ENCODE data around the gene FHL2.
"Not testable (repeated sequence)": the region's sequence is repeated elsewhere in the genome, so short reads cannot be mapped to it uniquely, and the experiment has no call there.

The FHL2 gene

GRCh38 chr2:105336786-105337121 is 62.1 kb downstream of the FHL2 start:
- no peak for DNase-seq

GRCh38 chr2:105335469-105335868 is 63.4 kb downstream of the FHL2 start:
- no peak for DNase-seq

DNA sequence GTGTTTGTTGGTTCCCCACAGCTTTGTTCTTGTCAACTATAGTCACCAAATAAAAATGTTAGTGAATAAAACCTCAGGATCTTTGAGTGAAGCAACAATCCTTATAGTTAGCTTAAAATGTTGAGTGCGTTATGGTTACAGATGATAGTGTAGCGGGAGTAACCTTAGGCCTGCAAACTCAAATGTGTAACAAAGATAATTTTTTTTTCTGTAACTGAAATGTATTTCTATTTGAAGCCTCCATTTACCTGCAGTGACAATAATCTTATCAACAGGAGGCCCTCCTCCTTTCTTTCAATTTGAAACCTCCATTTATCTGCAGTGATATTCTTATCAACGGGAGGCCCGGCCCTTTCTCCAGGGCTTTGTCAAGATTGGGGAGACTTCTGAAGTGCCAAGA is 64.6 kb downstream of the FHL2 start:
- DNase-seq: no peak

- DNase-seq: no peak
Measured at GRCh38 chr2:105330681-105331375, 68.0 kb downstream of the FHL2 start.

GRCh38 chr2:105329561-105330495 is 69.0 kb downstream of the FHL2 start, which contains the start of gene TGFBRAP1:
Gene TGFBRAP1, minus strand, starts transcription at chr2:105329735. Its CDS starts 21,434 bp downstream, at chr2:105308301.
- DNase-seq: peak; percentile 20

DNA sequence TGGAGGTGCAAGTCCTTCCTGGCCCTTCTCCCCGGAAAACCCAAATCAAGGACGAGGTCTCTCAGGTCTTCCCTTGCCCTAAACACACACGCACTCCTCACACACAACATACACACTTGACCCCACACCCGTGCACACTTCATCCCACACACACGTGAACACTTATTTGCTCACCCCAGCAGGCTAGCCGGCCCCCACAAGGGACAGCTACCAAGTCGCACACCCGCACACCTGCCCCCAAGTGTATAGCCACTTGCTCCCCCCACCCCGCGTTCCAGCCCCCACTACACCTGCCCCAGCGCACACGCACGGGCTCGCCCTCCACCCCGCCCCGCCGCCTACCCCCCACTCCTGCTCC is 69.7 kb downstream of the FHL2 start:
- DNase-seq: no peak

GRCh38 chr2:105328281-105329196 is 70.3 kb downstream of the FHL2 start:
- DNase-seq: no peak

GRCh38 chr2:105327690-105328089 is 71.2 kb downstream of the FHL2 start:
- no peak for DNase-seq

DNA sequence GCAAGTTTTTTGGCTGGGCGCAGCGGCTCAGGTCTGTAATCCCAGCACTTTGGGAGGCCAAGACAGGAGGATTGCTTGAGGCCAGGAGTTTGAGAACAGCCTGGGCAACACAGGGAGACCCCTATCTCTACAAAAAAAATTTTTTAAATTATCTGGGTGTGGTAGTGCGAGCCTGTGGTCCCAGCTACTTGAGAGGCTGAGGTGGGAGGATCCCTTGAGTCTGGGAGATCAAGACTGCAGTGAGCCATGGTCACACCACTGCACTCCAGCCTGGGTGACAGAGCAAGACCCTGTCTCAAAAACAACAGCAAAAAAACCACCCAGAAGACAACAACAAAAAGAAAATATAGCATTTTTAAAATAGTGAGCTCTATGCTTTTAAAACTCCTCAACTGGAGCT is 71.6 kb downstream of the FHL2 start:
- DNase-seq: not testable (repeated sequence)

DNA sequence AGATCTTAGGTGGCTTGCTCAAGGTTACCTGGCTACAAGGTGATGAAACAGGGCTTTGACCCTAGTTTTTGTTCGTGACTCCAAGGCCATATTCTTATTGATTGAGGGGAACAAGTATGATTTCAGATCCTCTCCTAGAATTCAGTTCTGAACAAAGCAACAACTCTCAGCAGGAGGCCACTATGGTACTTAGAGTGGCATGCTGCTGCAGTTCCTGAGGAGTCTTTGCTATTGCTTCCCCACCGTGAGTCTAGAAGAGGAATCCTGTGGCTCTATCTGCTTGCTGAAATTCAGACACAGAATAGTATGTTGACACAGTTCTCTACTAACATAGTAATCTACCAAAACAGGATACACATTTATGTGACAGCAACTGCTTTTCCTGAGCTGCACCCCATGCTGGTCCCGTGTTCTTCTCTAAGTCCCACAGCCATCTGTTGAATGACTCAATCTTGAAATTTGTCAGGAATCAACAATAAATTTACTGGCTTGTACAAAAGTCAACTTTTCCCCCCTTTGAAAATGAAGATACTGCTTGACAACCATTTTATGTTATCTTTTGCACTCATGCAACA is 73.4 kb downstream of the FHL2 start:
- no peak for DNase-seq

DNA sequence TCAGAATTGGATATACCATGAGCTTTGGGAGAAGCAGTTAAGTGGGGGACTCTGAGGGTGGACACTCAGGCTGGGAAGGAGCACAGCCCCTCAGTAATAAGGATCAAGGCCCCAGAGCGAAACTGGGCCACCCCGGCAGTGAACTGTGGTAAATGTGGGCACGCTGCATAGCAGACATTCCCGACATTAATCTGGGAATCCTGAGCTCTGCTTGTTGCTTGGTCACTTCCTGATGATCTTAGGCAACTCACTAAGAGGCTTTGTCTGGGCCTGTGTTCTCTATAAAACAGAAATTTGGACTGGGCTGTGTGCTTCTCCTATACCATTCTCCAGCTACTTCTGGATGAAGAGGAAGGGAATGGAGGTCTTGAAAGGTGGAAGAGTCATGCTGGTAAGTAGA is 74.1 kb downstream of the FHL2 start:
- DNase-seq: no peak

GRCh38 chr2:105324101-105324500 is 74.8 kb downstream of the FHL2 start:
- no peak for DNase-seq

- DNase-seq: no peak
Measured at GRCh38 chr2:105323111-105323510, 75.7 kb downstream of the FHL2 start.

DNA sequence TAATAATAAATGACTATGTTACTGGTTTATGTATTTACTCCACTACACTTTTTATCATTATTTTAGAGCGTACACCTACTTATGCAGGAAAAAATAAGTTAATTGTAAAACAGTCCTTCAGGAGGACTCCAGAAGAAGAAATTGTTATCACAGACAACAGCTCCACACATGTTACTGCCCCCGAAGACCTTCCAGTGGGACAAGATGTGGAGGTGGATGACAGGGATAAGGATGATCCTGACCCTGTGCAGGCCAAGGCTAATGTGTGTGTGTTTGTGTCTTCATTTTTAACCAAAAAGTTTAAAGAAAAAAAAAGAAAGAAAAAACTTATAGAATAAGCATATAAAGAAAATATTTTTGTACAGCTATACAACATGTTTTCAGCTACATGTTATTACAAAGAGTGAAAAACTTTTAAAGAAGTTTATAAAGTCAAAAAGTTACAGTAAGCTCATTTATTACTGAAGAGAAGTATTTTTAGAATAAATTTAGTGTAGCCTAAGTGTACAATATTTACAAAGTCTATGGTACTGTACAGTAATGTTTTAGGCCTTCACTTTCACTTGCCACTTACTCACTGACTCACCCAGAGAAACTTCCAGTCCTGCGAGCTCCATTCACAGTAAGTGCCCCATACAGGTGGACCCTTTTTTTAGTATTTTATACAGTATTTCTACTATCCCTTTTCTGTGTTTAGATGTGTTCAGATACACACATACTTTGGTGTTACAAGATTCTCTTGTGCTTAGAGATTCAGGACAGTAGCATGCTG is 76.8 kb downstream of the FHL2 start:
- no peak for DNase-seq

DNA sequence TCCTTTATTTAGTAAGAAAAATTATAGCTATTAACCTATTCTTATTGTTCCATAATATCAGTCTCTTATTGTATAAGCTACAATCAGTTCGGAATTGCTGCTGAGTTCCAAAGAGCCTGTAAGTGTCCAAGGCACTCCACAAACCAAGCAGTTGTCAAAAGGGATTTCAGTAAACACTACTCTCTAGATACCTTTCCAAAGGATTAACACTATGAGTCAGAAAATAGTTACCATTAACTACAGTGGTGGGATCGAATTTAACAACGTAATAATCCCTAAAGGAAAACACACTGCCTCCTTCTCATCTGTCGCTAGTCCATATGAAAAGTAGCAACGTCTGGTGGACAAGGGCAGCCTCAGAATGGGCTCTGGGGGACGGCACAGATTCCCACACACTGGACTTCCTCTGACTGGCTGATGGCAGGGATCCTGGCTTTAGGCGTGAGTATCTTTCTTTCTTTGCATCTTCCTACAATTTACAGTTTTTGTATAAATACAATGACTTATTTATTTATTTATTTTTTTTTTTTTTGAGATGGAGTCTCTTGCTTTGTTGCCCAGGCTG is 78.1 kb downstream of the FHL2 start:
- no peak for DNase-seq

DNA sequence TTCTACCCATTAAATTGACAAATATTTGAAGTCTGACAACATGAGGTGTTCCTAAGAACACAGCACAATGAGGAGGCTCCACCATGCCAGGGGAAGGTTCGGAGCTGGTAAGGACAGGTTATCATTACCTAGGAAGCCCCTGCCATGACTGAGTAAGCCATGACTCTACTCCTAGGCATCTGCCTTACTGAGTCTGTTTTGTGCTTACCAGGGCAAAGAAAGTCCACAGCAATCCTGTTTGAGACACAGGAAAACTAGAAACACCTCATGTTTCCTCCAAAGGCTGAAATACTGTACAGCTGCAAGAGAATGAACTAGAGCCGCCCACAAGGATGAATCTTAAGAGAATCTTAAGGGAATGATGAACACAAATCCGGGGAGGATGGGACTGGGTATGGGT is 80.9 kb downstream of the FHL2 start:
- DNase-seq: no peak

DNA sequence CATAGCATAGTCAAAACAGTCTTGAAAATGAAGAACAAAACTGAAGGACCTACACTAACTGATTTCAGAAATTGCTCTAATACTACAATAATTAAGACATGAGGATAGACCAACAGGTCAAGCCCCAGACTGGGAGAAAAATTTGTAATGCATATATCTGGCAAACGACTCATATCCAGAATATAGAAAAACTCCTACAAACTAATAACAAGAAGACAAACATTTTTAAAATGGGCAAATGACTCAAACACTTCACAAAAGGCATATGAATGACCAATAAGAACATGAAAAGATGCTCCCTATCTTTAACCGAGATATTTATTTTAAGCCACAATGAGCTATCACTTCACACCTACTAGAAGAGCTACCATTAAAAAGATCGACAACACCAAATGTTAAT is 83.5 kb downstream of the FHL2 start:
- no peak for DNase-seq

DNA sequence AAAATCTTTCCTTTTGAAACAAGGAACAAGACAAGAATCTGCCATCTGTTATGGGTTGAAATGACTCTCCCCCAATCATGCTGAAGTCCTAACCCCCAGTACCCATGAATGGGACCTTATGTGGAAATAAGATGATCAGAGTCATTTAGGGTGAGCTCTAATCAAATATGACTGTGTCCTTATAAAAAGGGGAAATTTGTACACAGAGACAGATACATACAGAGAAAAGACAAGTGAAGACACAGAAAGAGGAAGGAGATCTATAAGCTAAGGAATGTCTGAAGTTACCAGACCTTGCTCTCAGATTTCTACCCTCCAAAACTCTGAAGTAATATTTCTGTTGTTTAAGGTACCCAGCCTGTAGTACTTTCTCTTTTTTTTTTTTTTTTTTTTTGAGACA is 85.0 kb downstream of the FHL2 start:
- DNase-seq: no peak

Data from amniotic stem cell (primary cell).